Right lobe of liver (tissue), 4 donors: ENCODE results near the gene SDHD.

Experiments used
- CTCF ChIP-seq, 4 donors: fragments of 200-600 bp in 3 of 4; fragments of 450-650 bp in 1 of 4; IDR thresholded peaks; one replicate each; pipeline versions ENCODE4 v1.5.1 to v1.8.0; 2016 to 2022; ENCODE audit warnings: antibody characterized with exemption in 4 of 4, mild to moderate bottlenecking in 2 of 4
- POLR2A ChIP-seq: fragments of 450-650 bp; IDR thresholded peaks from one replicate; pipeline ENCODE4 v1.6.1; 2017; ENCODE audit warnings: antibody characterized with exemption, mild to moderate bottlenecking
- donor health status: DM: no; HTN: no; CAD: no.
- donor health status: DM: no; HTN: no; CAD: no.
- donor health status: DM: no; HTN: yes; CAD: no.

GRCh38 chr11:112134473-112134872 is 47.8 kb downstream of the SDHD start:
- TF ChIP-seq CTCF (IDR thresholded peaks at IDR 0.05) = no peak
- no peak for TF ChIP-seq POLR2A
